Renal cortex interstitium (tissue), 11 donors: ENCODE results near the gene MRPL10. TPM values are rescaled to one million over a fixed set of nuclear protein-coding genes. Genes with fewer than 3 reads are reported as not detected.
"Not testable (repeated sequence)": the region's sequence is repeated elsewhere in the genome, so short reads cannot be mapped to it uniquely, and the experiment has no call there.

Experiments
- DNase-seq, 11 donors: peaks; one replicate each; pipeline ENCODE4 v3.0.0-alpha.2; 2013; ENCODE audit warnings: low read depth in 9 of 11, low spot score in 4 of 11; ENCODE audit errors: extremely low read depth in 1 of 11
- polyA plus RNA-seq, 3 donors: library from polyadenylated mRNA; unstranded; fragments of 120-200 nt; gene quantifications; one replicate each; pipeline ENCODE4 v1.2.1, GENCODE V29; 2013; ENCODE audit not compliant: insufficient read length in 3 of 3

Gene MRPL10
- polyA plus RNA-seq, 3 donors, result 54.0 to 58.9 (median 58.4) TPM

- no peak for DNase-seq
Observed at GRCh38 chr17:47774987-47775580, 56.3 kb downstream of the MRPL10 start.

- no peak for DNase-seq
Observed at GRCh38 chr17:47774331-47774730, 57.0 kb downstream of the MRPL10 start.

GRCh38 chr17:47773649-47774048, 57.7 kb downstream of the MRPL10 start:
- not testable (repeated sequence) for DNase-seq

Other genes starting within 250 kb of the MRPL10 start
- 100 to 1,000 TPM; 228 to 300 (median 256) TPM for gene KPNB1, start 181.6 kb downstream of the MRPL10 start, polyA plus RNA-seq
- gene TBKBP1, start 137.4 kb downstream of the MRPL10 start, polyA plus RNA-seq, result 10 to 100 TPM; 27.4 to 37.7 (median 31.6) TPM
- under 1 TPM; 0.07 to 0.20 (median 0.12) TPM for gene TBX21, start 98.3 kb downstream of the MRPL10 start, polyA plus RNA-seq
- 10 to 100 TPM; 12.5 to 18.6 (median 13.4) TPM for gene OSBPL7, start 9.7 kb downstream of the MRPL10 start, polyA plus RNA-seq
- 1 to 10 TPM; 2.5 to 3.6 (median 3.4) TPM for gene LRRC46, start 129 bp upstream of the MRPL10 start, polyA plus RNA-seq
- 10 to 100 TPM; 53.5 to 76.2 (median 54.9) TPM for gene SCRN2, start 9.7 kb upstream of the MRPL10 start, polyA plus RNA-seq
- gene SP6, start 19.6 kb upstream of the MRPL10 start, polyA plus RNA-seq, result 1 to 10 TPM; 2.7 to 4.1 (median 3.9) TPM
- 10 to 100 TPM; 22.4 to 23.8 (median 22.6) TPM for gene SP2, start 64.7 kb upstream of the MRPL10 start, polyA plus RNA-seq
- gene PNPO, start 110.0 kb upstream of the MRPL10 start, polyA plus RNA-seq, result 10 to 100 TPM; 20.6 to 23.4 (median 21.7) TPM
- gene PRR15L, start 126.3 kb upstream of the MRPL10 start, polyA plus RNA-seq, result 10 to 100 TPM; 18.0 to 20.6 (median 18.2) TPM
- 100 to 1,000 TPM; 164 to 186 (median 167) TPM for gene CDK5RAP3, start 139.6 kb upstream of the MRPL10 start, polyA plus RNA-seq
- gene COPZ2, start 206.3 kb upstream of the MRPL10 start, polyA plus RNA-seq, result 10 to 100 TPM; 15.8 to 20.3 (median 19.0) TPM
- gene NFE2L1, start 216.8 kb upstream of the MRPL10 start, polyA plus RNA-seq, result 100 to 1,000 TPM; 232 to 245 (median 232) TPM